PC-3 (cell line): ENCODE results near the gene ZNF17.

Experiments used
- EZH2 ChIP-seq: fragments of 300-600 bp; sonication (generic); IDR thresholded peaks from one replicate; pipeline ENCODE4 v1.6.1; 2017; ENCODE audit warnings: antibody characterized with exemption, mild to moderate bottlenecking, low read length; ENCODE audit not compliant: unreplicated experiment
- TF ChIP-seq, protein P1 (sequence below): fragments of 300-600 bp; sonication (generic); conservative IDR thresholded peaks from 2 replicates; pipeline ENCODE4 v1.5.1; 2017; ENCODE audit warnings: antibody characterized with exemption, low read depth, mild to moderate bottlenecking, low read length

DNA sequence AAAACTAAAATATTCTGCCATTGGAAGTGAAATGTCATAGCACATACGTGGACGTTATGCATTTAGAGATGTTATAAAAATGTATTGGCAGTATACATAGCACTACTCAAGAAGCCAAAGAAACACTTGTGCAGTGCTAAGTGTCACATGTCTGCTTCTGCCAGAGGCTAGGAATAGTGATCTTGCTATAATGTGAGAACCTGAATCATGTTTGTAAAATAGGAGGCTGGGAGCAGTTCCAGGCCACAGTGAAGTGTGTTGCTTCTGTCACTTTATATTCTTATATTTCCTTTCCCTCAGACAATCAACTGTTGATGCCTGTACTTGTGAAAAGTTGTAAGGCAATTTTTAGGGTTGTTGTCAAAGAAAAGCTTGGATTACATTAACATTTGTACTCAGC is 44.2 kb upstream of the ZNF17 start:
- no peak for TF ChIP-seq EZH2
- TF ChIP-seq, protein P1, sequence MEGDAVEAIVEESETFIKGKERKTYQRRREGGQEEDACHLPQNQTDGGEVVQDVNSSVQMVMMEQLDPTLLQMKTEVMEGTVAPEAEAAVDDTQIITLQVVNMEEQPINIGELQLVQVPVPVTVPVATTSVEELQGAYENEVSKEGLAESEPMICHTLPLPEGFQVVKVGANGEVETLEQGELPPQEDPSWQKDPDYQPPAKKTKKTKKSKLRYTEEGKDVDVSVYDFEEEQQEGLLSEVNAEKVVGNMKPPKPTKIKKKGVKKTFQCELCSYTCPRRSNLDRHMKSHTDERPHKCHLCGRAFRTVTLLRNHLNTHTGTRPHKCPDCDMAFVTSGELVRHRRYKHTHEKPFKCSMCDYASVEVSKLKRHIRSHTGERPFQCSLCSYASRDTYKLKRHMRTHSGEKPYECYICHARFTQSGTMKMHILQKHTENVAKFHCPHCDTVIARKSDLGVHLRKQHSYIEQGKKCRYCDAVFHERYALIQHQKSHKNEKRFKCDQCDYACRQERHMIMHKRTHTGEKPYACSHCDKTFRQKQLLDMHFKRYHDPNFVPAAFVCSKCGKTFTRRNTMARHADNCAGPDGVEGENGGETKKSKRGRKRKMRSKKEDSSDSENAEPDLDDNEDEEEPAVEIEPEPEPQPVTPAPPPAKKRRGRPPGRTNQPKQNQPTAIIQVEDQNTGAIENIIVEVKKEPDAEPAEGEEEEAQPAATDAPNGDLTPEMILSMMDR = no peak
